SK-N-SH (cell line): ENCODE measurements around the gene ZNF236. TPM values are rescaled to one million over a fixed set of nuclear protein-coding genes. Genes with fewer than 3 reads are reported as not detected.

Experiments
- CTCF ChIA-PET: fragments of 300-600, 350-600 bp; formaldehyde crosslinking; extraction: SDS; loops from one replicate; lab custom pipeline; 2021; lab: Yijun Ruan, JAX
- POLR2A ChIA-PET: fragments of 350-600 bp; sonication (Branson Sonifier 250); formaldehyde crosslinking; extraction: SDS; loops from one replicate; lab custom pipeline; 2020; ENCODE audit warnings: antibody characterized with exemption, inconsistent platforms; lab: Yijun Ruan, JAX
- DNase-seq: peaks from one replicate; pipeline ENCODE4 v3.0.0; 2012
- H2AFZ ChIP-seq: fragments of 200-600 bp; sonication (generic); 2 replicates; pipeline ENCODE4 v1.8.1; 2016; ENCODE audit warnings: antibody characterized with exemption, mild to moderate bottlenecking, low read depth
- H3F3A ChIP-seq: fragments of 200-600 bp; sonication (generic); replicated peaks from 2 replicates; pipeline ENCODE3; 2016; ENCODE audit warnings: antibody characterized with exemption, mild to moderate bottlenecking; ENCODE audit not compliant: insufficient read depth
- H3K27ac ChIP-seq, 2 experiments: fragments of 200-500 bp in 1 of 2; fragments of 200-600 bp in 1 of 2; sonication (Bioruptor generic) in 1 of 2; sonication (generic), shearing (Covaris generic) in 1 of 2; 2 replicates each; pipeline versions ENCODE4 v1.5.1 to v1.6.1; 2014 to 2016; ENCODE audit warnings: low read depth in 2 of 2, inconsistent platforms in 1 of 2, low read length in 1 of 2, mild to moderate bottlenecking in 1 of 2, mixed read lengths in 1 of 2
- H3K27me3 ChIP-seq: fragments of 200-600 bp; sonication (generic), shearing (Covaris generic); 2 replicates; pipeline ENCODE4 v1.6.1; 2016; ENCODE audit warnings: mixed run types; ENCODE audit not compliant: insufficient read depth
- H3K36me3 ChIP-seq, 2 experiments: fragments of 200-500 bp in 1 of 2; fragments of 200-600 bp in 1 of 2; sonication (Bioruptor generic) in 1 of 2; sonication (generic) in 1 of 2; replicated peaks in 1 of 2; 2 replicates each; pipeline versions ENCODE3 to v1.5.1; 2014 to 2016; ENCODE audit warnings: low read length in 1 of 2, mild to moderate bottlenecking in 1 of 2; ENCODE audit not compliant: insufficient read depth in 2 of 2, control insufficient read depth in 1 of 2
- H3K4me1 ChIP-seq, 2 experiments: fragments of 200-500 bp in 1 of 2; fragments of 200-600 bp in 1 of 2; sonication (Bioruptor generic) in 1 of 2; sonication (generic), shearing (Covaris generic) in 1 of 2; 2 replicates each; pipeline versions ENCODE4 v1.5.1 to v1.6.1; 2014 to 2016; ENCODE audit warnings: low read depth in 1 of 2, low read length in 1 of 2, mixed run types in 1 of 2; ENCODE audit not compliant: insufficient read depth in 2 of 2, control insufficient read depth in 1 of 2
- H3K4me2 ChIP-seq: fragments of 200-600 bp; sonication (generic), shearing (Covaris generic); 2 replicates; pipeline ENCODE4 v1.6.1; 2017; ENCODE audit warnings: mixed run types
- H3K4me3 ChIP-seq, 2 experiments: fragments of 200-500 bp in 1 of 2; fragments of 200-600 bp in 1 of 2; sonication (Bioruptor generic) in 1 of 2; sonication (generic), shearing (Covaris generic) in 1 of 2; 2 replicates each; pipeline versions ENCODE4 v1.5.1 to v1.8.1; 2014 to 2016; ENCODE audit warnings: low read depth in 2 of 2, inconsistent platforms in 1 of 2, low read length in 1 of 2, mild to moderate bottlenecking in 1 of 2, mixed read lengths in 1 of 2, moderate library complexity in 1 of 2
- H3K79me2 ChIP-seq: fragments of 200-600 bp; sonication (generic); 2 replicates; pipeline ENCODE4 v1.8.1; 2017; ENCODE audit warnings: mild to moderate bottlenecking; ENCODE audit not compliant: insufficient read depth
- H3K9ac ChIP-seq: fragments of 200-600 bp; sonication (generic); 2 replicates; pipeline ENCODE4 v1.6.1; 2017; ENCODE audit warnings: mixed run types
- H3K9me2 ChIP-seq: fragments of 200-600 bp; sonication (generic); 2 replicates; pipeline ENCODE4 v1.6.1; 2017; ENCODE audit warnings: mixed run types
- H3K9me3 ChIP-seq: fragments of 200-600 bp; sonication (generic); 2 replicates; pipeline ENCODE4 v1.6.1; 2017; ENCODE audit warnings: mixed run types, mild to moderate bottlenecking, moderate library complexity
- H4K20me1 ChIP-seq: fragments of 200-600 bp; sonication (generic); 2 replicates; pipeline ENCODE4 v1.6.1; 2017; ENCODE audit warnings: mild to moderate bottlenecking, mixed run types; ENCODE audit not compliant: insufficient read depth
- ELF1 ChIP-seq: IDR thresholded peaks from 2 replicates; pipeline ENCODE4 v1.4.0; 2012
- EZH2phosphoT487 ChIP-seq: fragments of 200-600 bp; sonication (generic); IDR thresholded peaks from 2 replicates; pipeline ENCODE4 v1.6.1; 2017; ENCODE audit warnings: low read depth, mixed run types, mild to moderate bottlenecking, antibody characterized with exemption, moderate library complexity, borderline replicate concordance
- FOXJ3 ChIP-seq: sonication (generic); formaldehyde crosslinking; IDR thresholded peaks from 2 replicates; pipeline ENCODE4 v1.5.1; 2020; ENCODE audit warnings: mild to moderate bottlenecking, missing genetic modification reagents
- GABPA ChIP-seq: IDR thresholded peaks from 2 replicates; pipeline ENCODE4 v1.4.0; 2012; ENCODE audit warnings: low read depth, mild to moderate bottlenecking
- GATA2 ChIP-seq: sonication (generic); formaldehyde crosslinking; IDR thresholded peaks from 2 replicates; pipeline ENCODE4 v1.5.0; 2020; ENCODE audit warnings: mild to moderate bottlenecking, missing genetic modification reagents
- JUND ChIP-seq: IDR thresholded peaks from 2 replicates; pipeline ENCODE4 v1.4.0; 2012
- MAX ChIP-seq: IDR thresholded peaks from 2 replicates; pipeline ENCODE4 v1.4.0; 2012; ENCODE audit warnings: low read depth
- MEF2A ChIP-seq: IDR thresholded peaks from 2 replicates; pipeline ENCODE4 v1.4.0; 2012; ENCODE audit warnings: low read depth, borderline replicate concordance
- MXI1 ChIP-seq: IDR thresholded peaks from 2 replicates; pipeline ENCODE4 v1.6.1; 2012; ENCODE audit warnings: mild to moderate bottlenecking, low read depth, low read length, improper control_type of control experiment
- PBX3 ChIP-seq: IDR thresholded peaks from 2 replicates; pipeline ENCODE4; 2012
- RCOR1 ChIP-seq: fragments of 150-350 bp; IDR thresholded peaks from 2 replicates; pipeline ENCODE4 v1.6.1; 2017; ENCODE audit warnings: antibody characterized with exemption, low read length
- SIN3A ChIP-seq: IDR thresholded peaks from 2 replicates; pipeline ENCODE4 v1.6.1; 2012; ENCODE audit warnings: low read depth, mild to moderate bottlenecking, low read length, moderate library complexity, borderline replicate concordance
- TCF12 ChIP-seq: IDR thresholded peaks from 2 replicates; pipeline ENCODE4 v1.4.0; 2012
- TEAD4 ChIP-seq: IDR thresholded peaks from 2 replicates; pipeline ENCODE4 v1.4.0; 2012; ENCODE audit warnings: mild to moderate bottlenecking, borderline replicate concordance; ENCODE audit not compliant: insufficient read depth
- YY1 ChIP-seq: IDR thresholded peaks from 2 replicates; pipeline ENCODE4 v1.4.0; 2012; ENCODE audit warnings: low read depth, mild to moderate bottlenecking
- WGBS: methylation state at CpG from one replicate; pipeline ENCODE4 v1.1.6; 2017; ENCODE audit warnings: low lambda C conversion rate; 5-methylcytosine and 5-hydroxymethylcytosine counted together
- polyA plus RNA-seq, 3 experiments: library from polyadenylated mRNA; depleted of rRNA; stranded (reverse); fragments of >200 nt; gene quantifications; 2 replicates each; pipeline ENCODE4 v1.2.3, GENCODE V29; 2012
- TF ChIP-seq, protein P1 (sequence below): fragments of 200-600 bp; sonication (generic); IDR thresholded peaks from 2 replicates; pipeline ENCODE4 v1.6.1; 2017; ENCODE audit warnings: antibody characterized with exemption, mild to moderate bottlenecking, moderate library complexity
- TF ChIP-seq, protein P2 (sequence below): fragments of 150-350 bp; IDR thresholded peaks from 2 replicates; pipeline ENCODE4 v1.6.1; 2016; ENCODE audit warnings: mild to moderate bottlenecking, low read depth, low read length

Gene ZNF236
- polyA plus RNA-seq, 1 of the 3 experiments (the other 2 are of a cell fraction): 4.2 TPM

DNA sequence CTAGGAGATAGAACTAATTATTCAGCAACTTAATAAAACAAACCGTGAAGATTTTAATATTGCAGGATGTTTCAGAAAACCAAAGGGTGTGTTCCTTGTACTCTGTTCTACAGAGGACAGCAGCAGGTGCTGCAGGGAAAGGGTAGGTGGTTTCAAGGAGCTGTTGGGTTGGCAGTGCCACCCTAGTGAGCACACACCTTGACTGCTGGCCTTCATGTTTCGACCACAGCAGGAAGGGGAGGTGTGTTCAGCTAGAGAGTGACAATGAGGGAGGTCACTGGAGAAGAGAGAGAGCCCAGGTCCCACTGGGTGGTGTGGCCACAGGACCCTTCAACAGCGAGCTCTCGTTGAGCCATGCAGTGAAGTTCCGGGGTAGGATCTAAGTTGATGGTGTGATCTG lies 98.6 kb downstream of the ZNF236 start:
- Histone ChIP-seq H3K9me3 (no peaks in the 10 kb centered on the region), H3K4me2 (no peak overlapping the region), H2AFZ (no peak overlapping the region), H3K79me2 (no peaks in the 10 kb centered on the region), H3K4me3 (no peak overlapping the region), H3K36me3 (peaks cover 30 to 60% of the 10 kb centered on the region in 2 experiments), H4K20me1 (no peaks in the 10 kb centered on the region), H3F3A (no peaks in the 10 kb centered on the region), H3K27me3 (no peaks in the 10 kb centered on the region), H3K4me1 (no peaks in the 10 kb centered on the region), H3K9ac (no peak overlapping the region), H3K27ac (no peak overlapping the region), H3K9me2 (no peaks in the 10 kb centered on the region)
- ChIA-PET CTCF (interaction anchor here (0.7 to 12.6 kb wide), 20 partner anchors 8 to 290 kb away, joined by 3 to 191 read pairs (median 8); no protein-coding TSS in a partner anchor), POLR2A (no interaction called here)
- 92% methylated on average over 5 of the region's 5 CpGs for WGBS
- no peak for TF ChIP-seq GABPA
- no peak for TF ChIP-seq YY1
- TF ChIP-seq GATA2 (CRISPR knock-in tag): no peak
- no peak for TF ChIP-seq MAX
- TF ChIP-seq, protein P1, sequence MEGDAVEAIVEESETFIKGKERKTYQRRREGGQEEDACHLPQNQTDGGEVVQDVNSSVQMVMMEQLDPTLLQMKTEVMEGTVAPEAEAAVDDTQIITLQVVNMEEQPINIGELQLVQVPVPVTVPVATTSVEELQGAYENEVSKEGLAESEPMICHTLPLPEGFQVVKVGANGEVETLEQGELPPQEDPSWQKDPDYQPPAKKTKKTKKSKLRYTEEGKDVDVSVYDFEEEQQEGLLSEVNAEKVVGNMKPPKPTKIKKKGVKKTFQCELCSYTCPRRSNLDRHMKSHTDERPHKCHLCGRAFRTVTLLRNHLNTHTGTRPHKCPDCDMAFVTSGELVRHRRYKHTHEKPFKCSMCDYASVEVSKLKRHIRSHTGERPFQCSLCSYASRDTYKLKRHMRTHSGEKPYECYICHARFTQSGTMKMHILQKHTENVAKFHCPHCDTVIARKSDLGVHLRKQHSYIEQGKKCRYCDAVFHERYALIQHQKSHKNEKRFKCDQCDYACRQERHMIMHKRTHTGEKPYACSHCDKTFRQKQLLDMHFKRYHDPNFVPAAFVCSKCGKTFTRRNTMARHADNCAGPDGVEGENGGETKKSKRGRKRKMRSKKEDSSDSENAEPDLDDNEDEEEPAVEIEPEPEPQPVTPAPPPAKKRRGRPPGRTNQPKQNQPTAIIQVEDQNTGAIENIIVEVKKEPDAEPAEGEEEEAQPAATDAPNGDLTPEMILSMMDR: no peak
- TF ChIP-seq SIN3A: no peak
- TF ChIP-seq, protein P2, sequence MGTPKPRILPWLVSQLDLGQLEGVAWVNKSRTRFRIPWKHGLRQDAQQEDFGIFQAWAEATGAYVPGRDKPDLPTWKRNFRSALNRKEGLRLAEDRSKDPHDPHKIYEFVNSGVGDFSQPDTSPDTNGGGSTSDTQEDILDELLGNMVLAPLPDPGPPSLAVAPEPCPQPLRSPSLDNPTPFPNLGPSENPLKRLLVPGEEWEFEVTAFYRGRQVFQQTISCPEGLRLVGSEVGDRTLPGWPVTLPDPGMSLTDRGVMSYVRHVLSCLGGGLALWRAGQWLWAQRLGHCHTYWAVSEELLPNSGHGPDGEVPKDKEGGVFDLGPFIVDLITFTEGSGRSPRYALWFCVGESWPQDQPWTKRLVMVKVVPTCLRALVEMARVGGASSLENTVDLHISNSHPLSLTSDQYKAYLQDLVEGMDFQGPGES: no peak
- TF ChIP-seq EZH2phosphoT487: no peak
- TF ChIP-seq PBX3: no peak
- TF ChIP-seq FOXJ3 (CRISPR knock-in tag): no peak
- no peak for TF ChIP-seq ELF1
- no peak for TF ChIP-seq TEAD4
- no peak for TF ChIP-seq TCF12
- TF ChIP-seq MXI1: no peak
- no peak for TF ChIP-seq JUND
- TF ChIP-seq MEF2A: no peak
- TF ChIP-seq RCOR1: no peak
- no peak for DNase-seq
